Measurements from ENCODE around the gene CDKL5.

CDKL5 gene

DNA sequence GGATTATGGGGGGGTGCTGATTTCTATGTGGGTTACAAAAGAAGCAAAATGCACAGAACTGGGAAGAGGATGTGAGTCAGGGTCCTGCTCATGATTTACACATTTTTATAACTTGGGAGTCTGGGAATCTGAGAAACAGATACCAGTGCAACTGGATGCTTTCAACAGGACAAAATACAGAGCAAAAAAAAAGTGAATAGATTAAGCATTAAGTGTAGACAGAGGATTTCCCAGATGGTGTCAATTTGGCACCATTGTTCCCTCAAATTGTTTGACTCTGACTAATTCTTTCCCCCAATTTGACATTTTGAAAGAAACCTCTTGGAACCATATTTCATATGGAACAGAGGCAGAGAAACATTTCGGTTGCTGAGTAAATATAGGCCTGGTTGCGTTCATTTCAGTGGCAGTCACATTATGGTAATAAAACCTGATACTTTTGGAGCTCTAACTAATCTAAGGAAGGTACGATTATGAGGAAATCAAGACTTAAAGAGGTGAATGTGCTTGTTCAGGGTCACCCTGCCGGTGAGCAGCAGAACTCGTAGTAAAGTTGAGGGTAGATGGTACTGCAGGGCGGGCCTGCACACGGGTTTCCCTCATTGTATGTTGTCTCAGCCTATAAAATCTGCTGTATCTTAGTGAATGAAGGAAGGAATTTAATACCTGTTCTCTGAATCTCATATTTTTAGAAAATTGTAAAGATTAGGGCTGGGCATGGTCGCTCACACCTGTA is 18.7 kb upstream of the CDKL5 start:
- TF ChIP-seq, protein P1, sequence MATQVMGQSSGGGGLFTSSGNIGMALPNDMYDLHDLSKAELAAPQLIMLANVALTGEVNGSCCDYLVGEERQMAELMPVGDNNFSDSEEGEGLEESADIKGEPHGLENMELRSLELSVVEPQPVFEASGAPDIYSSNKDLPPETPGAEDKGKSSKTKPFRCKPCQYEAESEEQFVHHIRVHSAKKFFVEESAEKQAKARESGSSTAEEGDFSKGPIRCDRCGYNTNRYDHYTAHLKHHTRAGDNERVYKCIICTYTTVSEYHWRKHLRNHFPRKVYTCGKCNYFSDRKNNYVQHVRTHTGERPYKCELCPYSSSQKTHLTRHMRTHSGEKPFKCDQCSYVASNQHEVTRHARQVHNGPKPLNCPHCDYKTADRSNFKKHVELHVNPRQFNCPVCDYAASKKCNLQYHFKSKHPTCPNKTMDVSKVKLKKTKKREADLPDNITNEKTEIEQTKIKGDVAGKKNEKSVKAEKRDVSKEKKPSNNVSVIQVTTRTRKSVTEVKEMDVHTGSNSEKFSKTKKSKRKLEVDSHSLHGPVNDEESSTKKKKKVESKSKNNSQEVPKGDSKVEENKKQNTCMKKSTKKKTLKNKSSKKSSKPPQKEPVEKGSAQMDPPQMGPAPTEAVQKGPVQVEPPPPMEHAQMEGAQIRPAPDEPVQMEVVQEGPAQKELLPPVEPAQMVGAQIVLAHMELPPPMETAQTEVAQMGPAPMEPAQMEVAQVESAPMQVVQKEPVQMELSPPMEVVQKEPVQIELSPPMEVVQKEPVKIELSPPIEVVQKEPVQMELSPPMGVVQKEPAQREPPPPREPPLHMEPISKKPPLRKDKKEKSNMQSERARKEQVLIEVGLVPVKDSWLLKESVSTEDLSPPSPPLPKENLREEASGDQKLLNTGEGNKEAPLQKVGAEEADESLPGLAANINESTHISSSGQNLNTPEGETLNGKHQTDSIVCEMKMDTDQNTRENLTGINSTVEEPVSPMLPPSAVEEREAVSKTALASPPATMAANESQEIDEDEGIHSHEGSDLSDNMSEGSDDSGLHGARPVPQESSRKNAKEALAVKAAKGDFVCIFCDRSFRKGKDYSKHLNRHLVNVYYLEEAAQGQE (IDR thresholded peaks at IDR 0.05; ENCODE audit: low read depth) = no peak
- TF ChIP-seq EGR1 (IDR thresholded peaks at IDR 0.05) = no peak
- no peak for TF ChIP-seq CEBPB (IDR thresholded peaks at IDR 0.05)
- TF ChIP-seq FOXM1 (IDR thresholded peaks at IDR 0.05; ENCODE audit: borderline replicate concordance, low read depth) = no peak
- TF ChIP-seq, protein P2, sequence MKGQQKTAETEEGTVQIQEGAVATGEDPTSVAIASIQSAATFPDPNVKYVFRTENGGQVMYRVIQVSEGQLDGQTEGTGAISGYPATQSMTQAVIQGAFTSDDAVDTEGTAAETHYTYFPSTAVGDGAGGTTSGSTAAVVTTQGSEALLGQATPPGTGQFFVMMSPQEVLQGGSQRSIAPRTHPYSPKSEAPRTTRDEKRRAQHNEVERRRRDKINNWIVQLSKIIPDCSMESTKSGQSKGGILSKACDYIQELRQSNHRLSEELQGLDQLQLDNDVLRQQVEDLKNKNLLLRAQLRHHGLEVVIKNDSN (IDR thresholded peaks at IDR 0.05) = no peak
- TF ChIP-seq EP300 (IDR thresholded peaks at IDR 0.05; ENCODE audit: borderline replicate concordance) = no peak
- no peak for TF ChIP-seq TAF1 (IDR thresholded peaks at IDR 0.05; ENCODE audit: low read depth)
- TF ChIP-seq RAD21 (IDR thresholded peaks at IDR 0.05; ENCODE audit: low read depth) = no peak

DNA sequence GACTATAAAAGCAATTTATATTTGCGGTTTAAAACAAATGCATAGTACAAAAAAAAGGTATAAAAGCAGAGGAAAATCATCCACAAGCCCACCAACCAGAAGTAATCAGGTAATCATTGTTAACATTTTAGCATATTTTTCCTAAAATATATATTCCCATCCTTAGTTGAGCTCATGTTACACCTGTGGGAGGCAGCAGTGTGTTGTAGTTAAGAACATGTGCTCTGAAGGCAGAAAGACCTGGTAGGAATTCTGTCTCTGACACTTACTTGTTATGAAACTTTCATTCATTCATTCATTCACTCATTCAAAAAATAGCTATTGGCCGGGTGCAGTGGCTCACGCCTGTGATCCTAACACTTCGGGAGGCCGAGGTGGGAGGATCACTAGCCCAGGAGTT is 15.4 kb upstream of the CDKL5 start:
- peak; percentile 50 for TF ChIP-seq RAD21 (IDR thresholded peaks at IDR 0.05; ENCODE audit: low read depth)
- TF ChIP-seq EP300 (IDR thresholded peaks at IDR 0.05; ENCODE audit: borderline replicate concordance) = no peak
- TF ChIP-seq ZBTB7A (IDR thresholded peaks at IDR 0.05; ENCODE audit: low read depth) = no peak

DNA sequence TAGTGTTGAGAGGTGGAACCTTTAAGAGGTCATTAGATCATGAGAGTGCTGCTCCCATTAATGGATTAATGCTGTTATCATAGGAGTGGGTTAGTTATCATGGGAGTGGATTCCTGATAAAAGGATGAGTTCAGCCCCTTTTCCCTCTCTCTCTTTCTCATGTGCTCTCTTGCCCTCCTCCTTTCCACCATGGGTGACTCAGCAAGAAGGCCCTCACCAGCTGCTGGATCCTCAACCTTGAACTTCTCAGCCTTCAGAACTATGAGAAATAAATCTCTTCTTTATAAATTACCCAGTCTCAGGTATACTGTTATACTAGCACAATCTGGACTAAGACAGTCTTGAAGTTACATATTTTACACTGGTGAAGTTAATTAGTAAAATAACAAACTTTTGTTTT is 10.0 kb upstream of the CDKL5 start:
- TF ChIP-seq TEAD4 (IDR thresholded peaks at IDR 0.05) = no peak
- no peak for TF ChIP-seq EP300 (IDR thresholded peaks at IDR 0.05; ENCODE audit: borderline replicate concordance)
- no peak for TF ChIP-seq TCF12 (IDR thresholded peaks at IDR 0.05; ENCODE audit: low read depth)
- TF ChIP-seq, protein P2 (IDR thresholded peaks at IDR 0.05) = no peak
- no peak for TF ChIP-seq CEBPB (IDR thresholded peaks at IDR 0.05)
- no peak for TF ChIP-seq TAF1 (IDR thresholded peaks at IDR 0.05; ENCODE audit: low read depth)
- no peak for TF ChIP-seq NFIC (IDR thresholded peaks at IDR 0.05)
- TF ChIP-seq, protein P3, sequence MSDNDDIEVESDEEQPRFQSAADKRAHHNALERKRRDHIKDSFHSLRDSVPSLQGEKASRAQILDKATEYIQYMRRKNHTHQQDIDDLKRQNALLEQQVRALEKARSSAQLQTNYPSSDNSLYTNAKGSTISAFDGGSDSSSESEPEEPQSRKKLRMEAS (IDR thresholded peaks at IDR 0.05) = no peak
- no peak for TF ChIP-seq FOXM1 (IDR thresholded peaks at IDR 0.05; ENCODE audit: borderline replicate concordance, low read depth)
- TF ChIP-seq EGR1 (IDR thresholded peaks at IDR 0.05) = no peak
- no peak for TF ChIP-seq YY1 (IDR thresholded peaks at IDR 0.05; ENCODE audit: low read depth)
- TF ChIP-seq ZBTB7A (IDR thresholded peaks at IDR 0.05; ENCODE audit: low read depth) = no peak
- TF ChIP-seq CREB1 (IDR thresholded peaks at IDR 0.05; ENCODE audit: low read depth) = no peak
- no peak for TF ChIP-seq RAD21 (IDR thresholded peaks at IDR 0.05; ENCODE audit: low read depth)
- TF ChIP-seq, protein P1 (IDR thresholded peaks at IDR 0.05; ENCODE audit: low read depth) = no peak

DNA sequence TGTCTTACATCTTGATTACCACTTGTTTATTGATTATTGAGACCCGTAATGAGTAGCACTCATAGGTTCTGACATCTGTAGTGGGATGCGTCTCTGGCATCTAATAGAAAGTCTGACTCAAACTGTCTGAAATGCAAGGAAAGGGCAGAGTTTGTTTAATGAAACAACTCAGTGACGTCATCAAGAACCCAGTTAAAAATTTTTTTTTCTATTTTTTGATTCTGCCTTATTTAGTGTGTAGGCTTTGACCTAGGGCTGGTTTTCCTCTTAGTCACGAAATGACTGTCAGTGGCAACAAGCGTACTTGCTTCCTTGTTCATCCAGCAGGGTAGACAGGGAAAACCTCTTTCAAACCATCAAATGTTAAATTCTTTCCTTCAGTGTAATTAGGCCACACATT is 3.1 kb upstream of the CDKL5 start:
- TF ChIP-seq, protein P1 (IDR thresholded peaks at IDR 0.05; ENCODE audit: low read depth) = no peak
- TF ChIP-seq NFIC (IDR thresholded peaks at IDR 0.05) = no peak
- no peak for TF ChIP-seq CEBPB (IDR thresholded peaks at IDR 0.05)
- no peak for TF ChIP-seq EP300 (IDR thresholded peaks at IDR 0.05; ENCODE audit: borderline replicate concordance)
- TF ChIP-seq, protein P3 (IDR thresholded peaks at IDR 0.05) = no peak
- TF ChIP-seq TEAD4 (IDR thresholded peaks at IDR 0.05) = no peak
- no peak for TF ChIP-seq TAF1 (IDR thresholded peaks at IDR 0.05; ENCODE audit: low read depth)
- TF ChIP-seq CREB1 (IDR thresholded peaks at IDR 0.05; ENCODE audit: low read depth) = no peak
- no peak for TF ChIP-seq RAD21 (IDR thresholded peaks at IDR 0.05; ENCODE audit: low read depth)

DNA sequence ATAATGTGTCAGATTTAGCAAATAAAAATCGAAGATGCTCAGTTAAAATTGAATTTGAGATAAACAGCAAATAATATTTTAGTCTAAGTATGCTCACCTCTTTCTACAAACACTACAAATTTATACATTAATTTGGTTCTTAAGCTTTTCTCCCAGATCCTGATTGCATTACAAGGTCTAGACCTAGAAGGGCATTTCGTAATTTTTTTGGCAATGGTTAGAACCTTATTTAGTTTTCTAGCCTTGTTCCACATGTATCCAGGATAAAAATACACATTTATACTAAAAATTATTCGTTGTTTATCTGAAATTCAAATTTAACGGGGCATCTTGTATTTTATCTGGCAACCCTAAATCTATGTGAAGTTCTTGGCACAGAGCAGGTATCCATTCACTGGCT is 2.5 kb upstream of the CDKL5 start:
- no peak for TF ChIP-seq CEBPB (IDR thresholded peaks at IDR 0.05)
- TF ChIP-seq, protein P3 (IDR thresholded peaks at IDR 0.05) = no peak
- no peak for TF ChIP-seq TAF1 (IDR thresholded peaks at IDR 0.05; ENCODE audit: low read depth)
- no peak for TF ChIP-seq TEAD4 (IDR thresholded peaks at IDR 0.05)
- no peak for TF ChIP-seq EP300 (IDR thresholded peaks at IDR 0.05; ENCODE audit: borderline replicate concordance)
- TF ChIP-seq, protein P2 (IDR thresholded peaks at IDR 0.05) = no peak
- TF ChIP-seq, protein P1 (IDR thresholded peaks at IDR 0.05; ENCODE audit: low read depth) = no peak
- TF ChIP-seq RAD21 (IDR thresholded peaks at IDR 0.05; ENCODE audit: low read depth) = no peak
